NAMALWA (cell line): ENCODE results near the gene CATSPER2.
"Not testable (repeated sequence)": the region's sequence is repeated elsewhere in the genome, so short reads cannot be mapped to it uniquely, and the experiment has no call there.

Experiments
- DNase-seq: peaks from one replicate; pipeline ENCODE4 v3.0.0-alpha.2; 2015; ENCODE audit warnings: low spot score

The CATSPER2 gene

DNA sequence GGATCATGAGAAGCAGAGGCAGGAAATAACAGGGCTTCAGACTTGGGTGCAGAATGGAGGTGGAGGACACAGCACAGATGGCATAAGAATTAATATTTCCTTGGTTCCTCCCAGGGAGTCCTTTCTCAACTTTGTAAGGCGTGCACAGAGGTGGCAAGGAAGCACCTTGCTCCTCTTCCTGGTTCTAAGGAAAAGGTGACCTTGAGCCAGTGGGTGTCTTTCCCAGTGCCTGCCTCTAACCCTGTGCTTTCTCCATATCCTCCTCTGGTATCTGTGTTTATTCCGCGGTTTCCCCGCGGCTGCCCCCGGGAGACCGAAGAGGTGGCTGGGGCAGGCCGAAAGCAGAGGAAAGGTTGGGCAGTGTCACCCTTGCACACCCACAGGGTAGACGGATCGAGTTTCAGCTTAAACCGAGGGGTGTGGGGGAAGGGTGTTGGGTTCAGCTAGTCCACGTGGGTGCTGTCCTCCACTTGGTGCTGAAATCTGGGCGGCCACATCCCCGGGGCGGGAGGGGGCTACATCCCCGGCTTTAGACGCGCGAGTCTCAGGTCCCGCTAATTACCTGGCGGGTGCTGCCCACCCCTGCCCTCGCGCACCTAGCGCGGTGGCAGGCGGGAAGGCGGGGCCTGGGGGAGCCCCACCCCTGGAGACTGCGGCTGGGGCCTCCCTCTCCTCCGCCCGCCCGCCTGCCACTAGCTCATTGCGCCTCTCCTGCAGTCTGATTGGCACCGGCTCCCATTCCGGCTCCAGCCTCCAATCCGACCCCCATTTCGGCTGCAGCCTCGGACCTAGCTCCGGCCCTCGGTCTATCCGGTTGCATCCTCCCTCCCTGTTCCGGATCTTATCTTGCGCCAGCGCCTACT lies 55.1 kb downstream of the CATSPER2 start, which contains the start of gene CKMT1B:
TSS of gene CKMT1B (plus strand) at position 700 of the 863 bp plus-strand sequence. CDS start 192 bp downstream, outside the sequence.
- DNase-seq, result not testable (repeated sequence)

DNA sequence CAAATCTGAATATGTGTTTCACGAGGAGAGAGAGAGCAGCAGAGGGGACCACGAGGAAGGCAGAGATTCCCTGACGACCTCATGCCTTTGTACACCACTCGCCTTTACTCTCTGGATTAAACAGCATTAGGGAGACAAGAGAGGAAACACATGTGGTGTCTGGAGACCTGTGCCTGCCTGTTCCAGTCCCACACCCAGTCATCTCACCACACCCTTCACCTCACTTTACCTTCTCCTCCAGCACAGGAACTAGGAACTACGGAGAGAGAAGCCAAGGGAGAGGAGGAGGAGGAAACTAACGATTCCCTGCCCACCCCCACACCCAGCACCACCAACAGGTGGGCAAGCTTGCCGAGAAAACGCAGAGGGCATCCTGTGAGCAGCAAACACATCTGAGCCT lies 55.8 kb downstream of the CATSPER2 start:
- DNase-seq, result not testable (repeated sequence)

DNA sequence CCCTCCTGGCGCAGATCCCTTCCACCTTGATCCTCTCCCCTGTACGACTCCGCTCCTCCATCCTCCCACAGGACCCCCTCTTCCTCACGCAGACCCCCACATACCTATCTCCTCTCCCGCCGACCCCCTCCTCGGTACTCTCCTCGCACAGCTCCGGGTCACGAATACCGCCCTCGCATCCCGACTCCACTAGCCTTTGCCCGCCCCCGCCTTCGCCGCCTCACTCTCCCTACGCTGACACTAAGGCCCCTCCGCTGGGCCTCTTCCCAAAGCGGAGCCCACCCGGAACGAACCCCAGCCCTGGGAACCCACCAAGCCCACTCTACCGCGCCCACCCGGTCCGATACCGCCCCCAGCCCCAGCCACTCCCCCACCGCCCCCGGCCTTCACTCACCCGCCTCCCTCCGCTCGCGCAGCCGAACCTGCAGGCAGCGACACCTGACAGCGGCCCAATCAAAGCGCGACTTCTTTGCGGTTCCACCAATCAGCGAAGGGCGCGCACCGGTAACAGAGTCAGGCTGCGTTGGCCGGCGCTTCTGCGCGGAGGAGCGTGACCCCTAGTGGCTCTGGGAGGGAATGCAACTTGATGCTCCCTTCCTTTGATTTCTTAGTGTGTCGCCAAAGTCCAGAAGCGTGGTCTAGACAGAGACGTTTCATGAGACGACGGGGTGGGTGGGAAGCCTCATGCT lies 58.7 kb downstream of the CATSPER2 start, which contains the start of gene PPIP5K1:
TSS of gene PPIP5K1 (minus strand) at position 431 of the 689 bp plus-strand sequence. CDS start 5,704 bp downstream, outside the sequence.
- DNase-seq, result not testable (repeated sequence)
